ENCODE measurements around the gene LRRC72.
"Not testable (repeated sequence)": the region's sequence is repeated elsewhere in the genome, so short reads cannot be mapped to it uniquely, and the experiment has no call there.

The LRRC72 gene

GRCh38 chr7:16592395-16592794 lies 65.8 kb downstream of the LRRC72 start:
- no peaks in the 10 kb centered on the region for H3K4me1 Mint-ChIP-seq
- no peaks in the 10 kb centered on the region for H3K9me3 Mint-ChIP-seq
- no peak overlapping the region for H3K4me3 Mint-ChIP-seq
- no peaks in the 10 kb centered on the region for H3K27me3 Mint-ChIP-seq (ENCODE audit: low read depth)
- no peak for TF ChIP-seq CTCF (IDR thresholded peaks at IDR 0.05; ENCODE audit: unreplicated experiment in 3 of 3)
- no peak overlapping the region for H3K27ac Mint-ChIP-seq
- H3K36me3 Mint-ChIP-seq (ENCODE audit: low read depth): peaks cover 5% of the 10 kb centered on the region

GRCh38 chr7:16594061-16594460 lies 67.4 kb downstream of the LRRC72 start:
- TF ChIP-seq CTCF (IDR thresholded peaks at IDR 0.05; ENCODE audit: unreplicated experiment in 3 of 3): no peak
- no peaks in the 10 kb centered on the region for H3K4me1 Mint-ChIP-seq
- no peak overlapping the region for H3K4me3 Mint-ChIP-seq
- peaks cover 14% of the 10 kb centered on the region for H3K36me3 Mint-ChIP-seq (ENCODE audit: low read depth)
- no peaks in the 10 kb centered on the region for H3K27me3 Mint-ChIP-seq (ENCODE audit: low read depth)
- H3K9me3 Mint-ChIP-seq: no peaks in the 10 kb centered on the region
- H3K27ac Mint-ChIP-seq: no peak overlapping the region

GRCh38 chr7:16594676-16595075 lies 68.1 kb downstream of the LRRC72 start:
- H3K4me1 Mint-ChIP-seq: no peaks in the 10 kb centered on the region
- no peaks in the 10 kb centered on the region for H3K27me3 Mint-ChIP-seq (ENCODE audit: low read depth)
- no peak overlapping the region for H3K27ac Mint-ChIP-seq
- no peak overlapping the region for H3K4me3 Mint-ChIP-seq
- H3K36me3 Mint-ChIP-seq (ENCODE audit: low read depth): peaks cover 17% of the 10 kb centered on the region
- H3K9me3 Mint-ChIP-seq: no peaks in the 10 kb centered on the region
- no peak for TF ChIP-seq CTCF (IDR thresholded peaks at IDR 0.05; ENCODE audit: unreplicated experiment in 3 of 3)

- peaks cover 26% of the 10 kb centered on the region for H3K36me3 Mint-ChIP-seq (ENCODE audit: low read depth)
- H3K27ac Mint-ChIP-seq; H3K4me1 Mint-ChIP-seq; H3K9me3 Mint-ChIP-seq; H3K27me3 Mint-ChIP-seq (ENCODE audit: low read depth); H3K4me3 Mint-ChIP-seq: not testable (repeated sequence)
These were observed 69.0 kb downstream of the LRRC72 start for GRCh38 chr7:16595596-16595995.

- Mint-ChIP-seq H3K9me3 (no peaks in the 10 kb centered on the region), H3K27ac (no peak overlapping the region), H3K4me3 (no peak overlapping the region), H3K4me1 (no peaks in the 10 kb centered on the region), H3K36me3 (ENCODE audit: low read depth) (peaks cover 50% of the 10 kb centered on the region), H3K27me3 (ENCODE audit: low read depth) (no peaks in the 10 kb centered on the region)
- TF ChIP-seq CTCF (IDR thresholded peaks at IDR 0.05; ENCODE audit: unreplicated experiment in 3 of 3): no peak
These were observed 71.4 kb downstream of the LRRC72 start for GRCh38 chr7:16598015-16598414.

GRCh38 chr7:16599860-16600259 lies 73.2 kb downstream of the LRRC72 start:
- H3K9me3 Mint-ChIP-seq: no peaks in the 10 kb centered on the region

More at GRCh38 chr7:16599860-16600259, 73.2 kb downstream of the LRRC72 start:
- H3K27ac Mint-ChIP-seq: no peak overlapping the region
- H3K4me1 Mint-ChIP-seq: no peaks in the 10 kb centered on the region
- peaks cover 68% of the 10 kb centered on the region for H3K36me3 Mint-ChIP-seq (ENCODE audit: low read depth)
- H3K4me3 Mint-ChIP-seq: no peak overlapping the region
- no peaks in the 10 kb centered on the region for H3K27me3 Mint-ChIP-seq (ENCODE audit: low read depth)
- no peak for TF ChIP-seq CTCF (IDR thresholded peaks at IDR 0.05; ENCODE audit: unreplicated experiment in 3 of 3)

Data from nephron (organoid).